Endothelial cell of umbilical vein (primary cell): ENCODE data around the gene IFNL3. TPM values are rescaled to one million over a fixed set of nuclear protein-coding genes. Genes with fewer than 3 reads are reported as not detected.

ENCODE experiments used
- BruUV-seq: library from RNA; stranded (reverse); fragments of 400-500 nt; replicated peaks from 2 replicates; lab custom pipeline; 2021; lab: Mats Ljungman, UMichigan
- CTCF ChIA-PET: fragments of 300-600, 350-600 bp; sonication (Branson Sonifier 250); formaldehyde crosslinking; loops from one replicate; lab custom pipeline; 2021; ENCODE audit warnings: antibody characterized with exemption, inconsistent platforms; lab: Charles Lee
- POLR2A ChIA-PET: fragments of 300-600, 350-600 bp; sonication (Branson Sonifier 250); formaldehyde crosslinking; loops from one replicate; lab custom pipeline; 2021; ENCODE audit warnings: antibody characterized with exemption, inconsistent platforms; lab: Charles Lee
- DNase-seq: peaks from one replicate; pipeline ENCODE4 v3.0.0-alpha.2; 2011; ENCODE audit warnings: low read depth, low spot score
- FAIRE-seq: peaks from 2 replicates; lab custom pipeline; 2011; peaks lifted over from hg19 to GRCh38; lab: Jason Lieb, UNC
- H2AFZ ChIP-seq: 2 replicates; pipeline ENCODE4 v1.6.0; 2012; ENCODE audit warnings: low read depth, low read length, control low read depth, inconsistent platforms
- H3K27ac ChIP-seq: 2 replicates; pipeline ENCODE4 v1.5.1; 2011; ENCODE audit warnings: low read depth, mild to moderate bottlenecking, control low read depth, low read length, moderate library complexity; ENCODE audit not compliant: insufficient read depth
- H3K27me3 ChIP-seq, 2 experiments: 2 replicates each; pipeline versions ENCODE4 v1.6.0 to v1.6.1; 2011; ENCODE audit warnings: low read length in 2 of 2, mixed read lengths in 1 of 2; ENCODE audit not compliant: control insufficient read depth in 2 of 2, insufficient read depth in 2 of 2
- H3K36me3 ChIP-seq, 2 experiments: 2 replicates in 1 of 2; 3 replicates in 1 of 2; pipeline ENCODE4 v1.5.1; 2011; ENCODE audit warnings: low read length in 2 of 2, mild to moderate bottlenecking in 1 of 2, moderate library complexity in 1 of 2; ENCODE audit not compliant: control insufficient read depth in 2 of 2, insufficient read depth in 2 of 2; ENCODE audit errors: extremely low read depth in 1 of 2
- H3K4me1 ChIP-seq: 3 replicates; pipeline ENCODE4 v1.5.1; 2011; ENCODE audit warnings: mild to moderate bottlenecking, low read length; ENCODE audit not compliant: control insufficient read depth, insufficient read depth; ENCODE audit errors: extremely low read depth
- H3K4me2 ChIP-seq: 2 replicates; pipeline ENCODE4 v1.6.1; 2011; ENCODE audit warnings: low read length, control low read depth, mixed read lengths; ENCODE audit not compliant: insufficient read depth
- H3K4me3 ChIP-seq, 3 experiments: fragments of 200-600 bp in 1 of 3; sonication (generic), shearing (Covaris generic) in 1 of 3; replicated peaks in 1 of 3; 2 replicates each; pipeline ENCODE4 v1.5.1; 2011 to 2016; ENCODE audit warnings: control low read depth in 3 of 3, low read length in 3 of 3, mild to moderate bottlenecking in 2 of 3, inconsistent platforms in 1 of 3, low read depth in 1 of 3, moderate library complexity in 1 of 3; ENCODE audit not compliant: insufficient read depth in 1 of 3
- H3K79me2 ChIP-seq: 2 replicates; pipeline ENCODE4 v1.6.0; 2012; ENCODE audit warnings: low read length, inconsistent platforms; ENCODE audit not compliant: control insufficient read depth, insufficient read depth
- H3K9ac ChIP-seq: replicated peaks from 2 replicates; pipeline ENCODE3; 2011; ENCODE audit warnings: low read length, control low read depth; ENCODE audit not compliant: insufficient read depth; ENCODE audit errors: extremely low read depth
- H3K9me1 ChIP-seq: replicated peaks from 3 replicates; pipeline ENCODE4 v1.6.0; 2011; ENCODE audit warnings: mild to moderate bottlenecking, low read length; ENCODE audit not compliant: control insufficient read depth, insufficient read depth; ENCODE audit errors: extremely low read depth
- H3K9me3 ChIP-seq: replicated peaks from 2 replicates; pipeline ENCODE4 v1.5.1; 2012; ENCODE audit warnings: low read length, inconsistent platforms; ENCODE audit not compliant: control insufficient read depth, insufficient read depth
- H4K20me1 ChIP-seq: replicated peaks from 2 replicates; pipeline ENCODE3; 2011; ENCODE audit warnings: mild to moderate bottlenecking, low read length; ENCODE audit not compliant: control insufficient read depth, insufficient read depth; ENCODE audit errors: extremely low read depth
- CTCF ChIP-seq, 2 donors: IDR thresholded peaks; 1 replicate in 1 of 2; 2 replicates in 1 of 2; pipeline ENCODE4 v1.5.1; 2011; ENCODE audit warnings: low read length in 2 of 2, mild to moderate bottlenecking in 2 of 2, moderate library complexity in 2 of 2, control low read depth in 1 of 2, inconsistent platforms in 1 of 2, low read depth in 1 of 2; ENCODE audit not compliant: insufficient read depth in 1 of 2; ENCODE audit errors: extremely low read depth in 1 of 2
- EZH2 ChIP-seq: IDR thresholded peaks from 2 replicates; pipeline ENCODE4 v1.6.1; 2012; ENCODE audit warnings: borderline replicate concordance, low read depth, mild to moderate bottlenecking, moderate library complexity, low read length, inconsistent platforms; ENCODE audit not compliant: severe bottlenecking
- FOS ChIP-seq: IDR thresholded peaks from 2 replicates; pipeline ENCODE4 v1.6.1; 2011; ENCODE audit warnings: mild to moderate bottlenecking, low read length, moderate library complexity, borderline replicate concordance; ENCODE audit not compliant: insufficient read depth
- GATA2 ChIP-seq: IDR thresholded peaks from 2 replicates; pipeline ENCODE4 v1.7.0; 2011; ENCODE audit warnings: low read depth, mild to moderate bottlenecking, moderate library complexity, mixed read lengths, low read length; ENCODE audit not compliant: insufficient read length, insufficient read depth
- JUN ChIP-seq: IDR thresholded peaks from 2 replicates; pipeline ENCODE4 v1.6.1; 2011; ENCODE audit warnings: borderline replicate concordance, low read depth; ENCODE audit not compliant: insufficient read length, insufficient read depth
- MYC ChIP-seq: IDR thresholded peaks from one replicate; pipeline ENCODE4 v1.6.1; 2011; ENCODE audit warnings: mild to moderate bottlenecking, low read depth, low read length
- POLR2AphosphoS5 ChIP-seq: IDR thresholded peaks from 2 replicates; pipeline ENCODE4 v1.6.1; 2012; ENCODE audit warnings: low read depth, mild to moderate bottlenecking, control low read depth, low read length, moderate library complexity; ENCODE audit not compliant: insufficient read depth
- dilution Hi-C: fragments of 300-500 bp; cut with MboI; formaldehyde crosslinking; loops from one replicate; pipeline ENCODE4 v1.15.0; 2019; ENCODE audit warnings: low sequenced_read_pairs; ENCODE audit not compliant: extremely low pct_ligation_motif_present
- intact Hi-C: fragments of 100-400 bp; cut with micrococcal nuclease; formaldehyde crosslinking; loops from one replicate; pipeline ENCODE4 v1.10.0; 2022
- polyA plus RNA-seq, 4 experiments: library from polyadenylated mRNA; depleted of rRNA in 3 of 4; stranded (reverse) in 3 of 4; unstranded in 1 of 4; fragments of >200 nt; gene quantifications; 2 replicates each; pipeline versions ENCODE4 v1.2.1 to v1.2.3, GENCODE V29; 2011 to 2012; ENCODE audit warnings: missing spikeins in 1 of 4
- total RNA-seq: library from RNA; stranded (reverse); gene quantifications from 2 replicates; pipeline ENCODE4 v1.2.3, GENCODE V29; 2021
- TF ChIP-seq, protein P1 (sequence below): IDR thresholded peaks from 2 replicates; pipeline ENCODE4 v1.6.1; 2011; ENCODE audit not compliant: insufficient read depth, insufficient read length

IFNL3 gene
- total and polyA plus RNA-seq, 2 donors (not counting 3 experiments of a cell fraction or from before 2014, with no cell fraction given) = not detected

DNA sequence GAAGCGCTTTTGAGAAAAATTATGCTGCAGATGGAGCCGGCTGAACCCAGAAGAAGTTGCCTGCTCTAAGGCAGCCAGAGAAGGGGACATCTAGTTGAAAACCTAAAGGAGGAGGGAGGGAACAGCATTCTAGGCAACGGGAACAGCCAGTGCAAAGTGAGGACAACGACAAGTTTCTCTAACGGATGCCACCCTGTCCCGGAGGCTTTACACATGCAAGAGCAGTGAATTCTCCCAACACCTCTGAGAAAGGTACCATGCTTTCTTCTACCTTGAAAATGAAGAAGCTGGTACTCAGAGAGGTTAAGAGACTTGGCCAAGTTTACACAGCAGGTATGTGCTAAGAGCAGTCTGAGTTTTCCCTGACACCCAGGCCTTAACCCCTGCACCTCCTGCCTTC, 5.9 kb downstream of the IFNL3 start:
- TF ChIP-seq MYC = no peak
- TF ChIP-seq JUN = no peak
- no peak for TF ChIP-seq POLR2AphosphoS5
- no peak for TF ChIP-seq GATA2
- no peak for TF ChIP-seq FOS
- TF ChIP-seq, protein P1, sequence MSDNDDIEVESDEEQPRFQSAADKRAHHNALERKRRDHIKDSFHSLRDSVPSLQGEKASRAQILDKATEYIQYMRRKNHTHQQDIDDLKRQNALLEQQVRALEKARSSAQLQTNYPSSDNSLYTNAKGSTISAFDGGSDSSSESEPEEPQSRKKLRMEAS = no peak
- TF ChIP-seq EZH2 = no peak
- TF ChIP-seq CTCF (IDR thresholded peaks at IDR 0.05; ENCODE audit: extremely low read depth in 1 of 2, insufficient read depth in 1 of 2, low read depth in 1 of 2, low read length in 2 of 2) = no peak
- Histone ChIP-seq H3K9ac (no peak overlapping the region), H4K20me1 (no peaks in the 10 kb centered on the region), H3K79me2 (no peaks in the 10 kb centered on the region), H3K27ac (no peak overlapping the region), H2AFZ (no peak overlapping the region), H3K9me1 (no peaks in the 10 kb centered on the region), H3K36me3 (no peaks in the 10 kb centered on the region), H3K4me3 (no peak overlapping the region), H3K9me3 (no peaks in the 10 kb centered on the region), H3K27me3 (no peaks in the 10 kb centered on the region), H3K4me2 (no peak overlapping the region), H3K4me1 (no peaks in the 10 kb centered on the region)
- ChIA-PET CTCF (no interaction called here), POLR2A (interaction anchor here (0.6 kb wide), 1 partner anchor 22 kb away, joined by 3 read pairs; no protein-coding TSS in a partner anchor)
- no peak for DNase-seq
- BruUV-seq = no TSS peak
- intact Hi-C loops = no loop called here
- dilution Hi-C loops = no loop called here
- no peak for FAIRE-seq
